OCI-LY7 (cell line): ENCODE results near the gene MAP3K5. TPM values are rescaled to one million over a fixed set of nuclear protein-coding genes. Genes with fewer than 3 reads are reported as not detected.
A peak's percentile ranks its signal among the peaks of the same experiment; 100 is the strongest.

ENCODE experiments used
- BruUV-seq: library from RNA; stranded (reverse); fragments of 400-500 nt; replicated peaks from 2 replicates; lab custom pipeline; 2021; lab: Mats Ljungman, UMichigan
- CTCF ChIA-PET: fragments of 300-600 bp; sonication (Branson Sonifier 250); formaldehyde crosslinking; loops from one replicate; lab custom pipeline; 2022; ENCODE audit warnings: antibody characterized with exemption; ENCODE audit not compliant: unreplicated experiment; lab: Charles Lee
- POLR2A ChIA-PET: fragments of 300-600 bp; sonication (Branson Sonifier 250); formaldehyde crosslinking; loops from one replicate; lab custom pipeline; 2022; ENCODE audit warnings: antibody characterized with exemption; lab: Charles Lee
- DNase-seq: peaks from one replicate; pipeline ENCODE4 v3.0.0-alpha.2; 2015; ENCODE audit warnings: low spot score
- H2AFZ ChIP-seq: fragments of 200-600 bp; sonication (generic), shearing (Covaris generic); 2 replicates; pipeline ENCODE4 v1.6.1; 2014; ENCODE audit warnings: mild to moderate bottlenecking, antibody characterized with exemption, low read length, moderate library complexity
- H3K27ac ChIP-seq: fragments of 200-600 bp; sonication (generic); 2 replicates; pipeline ENCODE4 v1.5.1; 2014; ENCODE audit warnings: mixed run types, low read depth, mild to moderate bottlenecking, moderate library complexity, low read length, inconsistent platforms; ENCODE audit not compliant: poor library complexity, severe bottlenecking
- H3K36me3 ChIP-seq: fragments of 200-600 bp; sonication (generic); 2 replicates; pipeline ENCODE4 v1.6.1; 2014; ENCODE audit warnings: mild to moderate bottlenecking, antibody characterized with exemption, low read length, moderate library complexity, mixed read lengths; ENCODE audit not compliant: insufficient read depth
- H3K4me1 ChIP-seq: fragments of 200-600 bp; sonication (generic); 2 replicates; pipeline ENCODE4 v1.5.1; 2014; ENCODE audit warnings: mild to moderate bottlenecking, low read length; ENCODE audit not compliant: insufficient read depth, poor library complexity, severe bottlenecking
- H3K4me2 ChIP-seq: fragments of 200-600 bp; sonication (generic); 2 replicates; pipeline ENCODE4 v1.6.1; 2014; ENCODE audit warnings: mild to moderate bottlenecking, low read length
- H3K4me3 ChIP-seq: fragments of 200-600 bp; sonication (generic); 2 replicates; pipeline ENCODE4 v1.5.1; 2014; ENCODE audit warnings: mild to moderate bottlenecking, low read depth, low read length; ENCODE audit not compliant: poor library complexity, severe bottlenecking
- H3K79me2 ChIP-seq: fragments of 200-600 bp; sonication (generic); 2 replicates; pipeline ENCODE4 v1.6.1; 2016; ENCODE audit warnings: low read depth, mild to moderate bottlenecking, low read length, moderate library complexity, mixed read lengths; ENCODE audit not compliant: insufficient read depth
- H3K9me2 ChIP-seq: fragments of 200-600 bp; sonication (generic); 2 replicates; pipeline ENCODE4 v1.6.1; 2016; ENCODE audit warnings: mild to moderate bottlenecking, low read length, mixed read lengths; ENCODE audit not compliant: insufficient read depth
- H3K9me3 ChIP-seq: fragments of 200-600 bp; sonication (generic); 2 replicates; pipeline ENCODE4 v1.6.1; 2014; ENCODE audit warnings: mild to moderate bottlenecking, mixed run types, low read length, mixed read lengths
- H4K20me1 ChIP-seq: fragments of 200-600 bp; sonication (generic); 2 replicates; pipeline ENCODE4 v1.6.1; 2014; ENCODE audit warnings: mild to moderate bottlenecking, antibody characterized with exemption, low read length, moderate library complexity, mixed read lengths; ENCODE audit not compliant: insufficient read depth
- CTCF ChIP-seq: fragments of 200-600 bp; sonication (generic); conservative IDR thresholded peaks from 2 replicates; pipeline ENCODE4 v1.5.1; 2014; ENCODE audit warnings: mild to moderate bottlenecking, antibody characterized with exemption, low read length, moderate library complexity, mixed read lengths
- EZH2phosphoT487 ChIP-seq: fragments of 200-600 bp; sonication (generic); IDR thresholded peaks from 2 replicates; pipeline ENCODE4 v1.6.1; 2018; ENCODE audit warnings: low read depth, borderline replicate concordance, mild to moderate bottlenecking, mixed run types, antibody characterized with exemption, low read length, moderate library complexity, mixed read lengths
- intact Hi-C: fragments of 100-400 bp; cut with micrococcal nuclease; formaldehyde crosslinking; loops from one replicate; pipeline ENCODE4 v1.10.0; 2022; ENCODE audit not compliant: unreplicated experiment
- total RNA-seq, 2 experiments: library from RNA; depleted of rRNA in 1 of 2; stranded (reverse); fragments of >200 nt in 1 of 2; shearing (Covaris generic) in 1 of 2; gene quantifications; 2 replicates each; pipeline ENCODE4 v1.2.3, GENCODE V29; 2014 to 2022

The MAP3K5 gene
- total RNA-seq, 2 experiments from 2014 or later, result 13.8 to 16.6 TPM

- TF ChIP-seq EZH2phosphoT487 (no peak), CTCF (no peak)
- peaks cover 11% of the 10 kb centered on the region for H3K36me3 ChIP-seq
- H3K4me2 ChIP-seq, result peak overlapping the region; percentile 38
- POLR2A ChIA-PET, result interaction anchor here (0.5 to 9.6 kb wide), 7 partner anchors 26 to 214 kb away, joined by 4 to 156 read pairs (median 11); no protein-coding TSS in a partner anchor
- DNase-seq, result no peak
- no peaks in the 10 kb centered on the region for H3K9me3 ChIP-seq
- intact Hi-C loops, result no loop called here
- TSS peak; percentile 5 for BruUV-seq
- no peaks in the 10 kb centered on the region for H3K9me2 ChIP-seq
- H3K4me3 ChIP-seq, result peak overlapping the region; percentile 18
- peaks cover 77% of the 10 kb centered on the region for H3K79me2 ChIP-seq
- CTCF ChIA-PET, result interaction anchor here (0.6 to 1.9 kb wide), 5 partner anchors 26 to 262 kb away, joined by 3 to 4 read pairs (median 3); no protein-coding TSS in a partner anchor
- H4K20me1 ChIP-seq, result no peaks in the 10 kb centered on the region
- H3K4me1 ChIP-seq, result peaks cover 60% of the 10 kb centered on the region
- H3K27ac ChIP-seq, result no peak overlapping the region
- H2AFZ ChIP-seq, result no peak overlapping the region
Measured at GRCh38 chr6:136788069-136788902, 4.0 kb downstream of the MAP3K5 start.

GRCh38 chr6:136787726-136788068, 4.6 kb downstream of the MAP3K5 start:
- Histone ChIP-seq H3K9me2 (no peaks in the 10 kb centered on the region), H2AFZ (no peak overlapping the region), H3K4me1 (peaks cover 63% of the 10 kb centered on the region), H3K79me2 (peaks cover 83% of the 10 kb centered on the region), H3K36me3 (peaks cover 11% of the 10 kb centered on the region), H3K4me2 (peak overlapping the region; percentile 38), H3K27ac (no peak overlapping the region), H4K20me1 (no peaks in the 10 kb centered on the region), H3K4me3 (no peak overlapping the region), H3K9me3 (no peaks in the 10 kb centered on the region)
- ChIA-PET POLR2A (interaction anchor here (0.5 to 9.6 kb wide), 9 partner anchors 12 to 213 kb away, joined by 3 to 156 read pairs (median 6); no protein-coding TSS in a partner anchor), CTCF (interaction anchor here (1.9 kb wide), 1 partner anchor 143 kb away, joined by 4 read pairs; no protein-coding TSS in a partner anchor)
- TF ChIP-seq CTCF (no peak), EZH2phosphoT487 (no peak)
- intact Hi-C loops, result no loop called here
- DNase-seq, result no peak
- BruUV-seq, result no TSS peak
